A549 (cell line): Measurements from ENCODE around the gene PHF2.

Source experiments
- CTCF ChIP-seq: fragments of >200 bp; sonication (Bioruptor Twin); formaldehyde crosslinking; IDR thresholded peaks from 3 replicates; pipeline ENCODE4 v1.5.1; 2016
- EHF ChIP-seq: fragments of 250-450 bp; sonication (Bioruptor Pico); IDR thresholded peaks from 2 replicates; pipeline ENCODE4 v1.5.0; 2020; ENCODE audit warnings: mild to moderate bottlenecking
- FOSL2 ChIP-seq, 2 experiments: fragments of 450-650 bp in 1 of 2; fragments of >200 bp in 1 of 2; sonication (Bioruptor Twin) in 1 of 2; formaldehyde crosslinking; IDR thresholded peaks; 2 replicates each; pipeline versions ENCODE4 v1.5.0 to v1.6.1; 2016 to 2020; ENCODE audit warnings: mild to moderate bottlenecking in 1 of 2, moderate library complexity in 1 of 2
- MYC ChIP-seq: IDR thresholded peaks from 2 replicates; pipeline ENCODE4 v1.6.1; 2012; ENCODE audit warnings: mild to moderate bottlenecking, inconsistent platforms, low read length, improper control_type of control experiment, borderline replicate concordance
- PHF8 ChIP-seq: fragments of 200-600 bp; sonication (generic); IDR thresholded peaks from 2 replicates; pipeline ENCODE4 v1.6.1; 2016; ENCODE audit warnings: low read depth, mild to moderate bottlenecking, antibody characterized with exemption, moderate library complexity, borderline replicate concordance

GRCh38 chr9:93649610-93650261, 73.4 kb downstream of the PHF2 start:
- TF ChIP-seq CTCF (no peak), MYC (no peak), FOSL2 (IDR thresholded peaks at IDR 0.05) (no peak), FOSL2 (CRISPR knock-in tag; IDR thresholded peaks at IDR 0.05) (no peak), PHF8 (no peak), EHF (CRISPR knock-in tag) (no peak)
